Measurements from ENCODE around the gene FOXRED2. TPM values are rescaled to one million over a fixed set of nuclear protein-coding genes. Genes with fewer than 3 reads are reported as not detected.

Gene FOXRED2
- total RNA-seq, 1 experiment from 2014 or later = 220 TPM

DNA sequence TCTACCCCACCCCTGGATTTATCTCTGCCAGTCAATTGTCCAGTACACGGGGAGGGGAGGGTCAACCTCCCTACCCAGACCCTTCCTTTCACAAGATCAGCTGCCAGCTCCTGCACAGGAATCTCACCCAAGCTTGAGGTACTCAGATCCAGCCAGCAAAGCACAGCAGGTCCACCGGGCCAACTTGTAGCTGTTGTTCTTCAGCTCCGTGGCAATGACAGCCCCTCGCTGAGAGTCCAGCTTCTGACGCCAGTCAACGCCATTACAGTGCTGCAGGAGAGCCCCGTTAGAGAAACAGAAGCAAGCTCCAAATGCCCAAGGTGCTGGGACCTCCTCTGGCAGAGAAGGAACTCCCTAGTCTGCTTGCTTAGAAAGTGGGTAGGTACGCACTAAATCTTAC lies 5.5 kb upstream of the FOXRED2 start:
- intact Hi-C loops (cut with micrococcal nuclease; ENCODE audit: unreplicated experiment) = no loop called here
- peaks cover 90% of the 10 kb centered on the region for H3K36me3 Mint-ChIP-seq (ENCODE audit: insufficient read depth, unreplicated experiment)
- peaks cover 8% of the 10 kb centered on the region for H3K36me3 ChIP-seq (ENCODE audit: control insufficient read depth, insufficient read depth, low read length)
- H3K9me3 ChIP-seq = no peaks in the 10 kb centered on the region
- no peak overlapping the region for H3K27ac Mint-ChIP-seq (ENCODE audit: unreplicated experiment)
- ChIA-PET CTCF (interaction anchor here (0.7 kb wide), 1 partner anchor 11 kb away, joined by 4 read pairs; no protein-coding TSS in a partner anchor), POLR2A (no interaction called here)
- no peak overlapping the region for H3K4me3 Mint-ChIP-seq (ENCODE audit: unreplicated experiment)
- no TSS peak for BruUV-seq (replicated peaks)
- no peak for DNase-seq
- peaks cover 16% of the 10 kb centered on the region for H3K4me1 Mint-ChIP-seq (ENCODE audit: low read depth, unreplicated experiment)
- no peaks in the 10 kb centered on the region for H3K27me3 ChIP-seq (replicated peaks; ENCODE audit: control insufficient read depth, insufficient read depth, low read length)
- H3K9me3 Mint-ChIP-seq (ENCODE audit: unreplicated experiment) = no peaks in the 10 kb centered on the region
- peaks cover 3% of the 10 kb centered on the region for H3K4me1 ChIP-seq
- H3K27me3 Mint-ChIP-seq (ENCODE audit: insufficient read depth, unreplicated experiment) = no peaks in the 10 kb centered on the region
- no peak overlapping the region for H3K4me3 ChIP-seq (ENCODE audit: low read depth, low read length)
- TF ChIP-seq, protein P1, sequence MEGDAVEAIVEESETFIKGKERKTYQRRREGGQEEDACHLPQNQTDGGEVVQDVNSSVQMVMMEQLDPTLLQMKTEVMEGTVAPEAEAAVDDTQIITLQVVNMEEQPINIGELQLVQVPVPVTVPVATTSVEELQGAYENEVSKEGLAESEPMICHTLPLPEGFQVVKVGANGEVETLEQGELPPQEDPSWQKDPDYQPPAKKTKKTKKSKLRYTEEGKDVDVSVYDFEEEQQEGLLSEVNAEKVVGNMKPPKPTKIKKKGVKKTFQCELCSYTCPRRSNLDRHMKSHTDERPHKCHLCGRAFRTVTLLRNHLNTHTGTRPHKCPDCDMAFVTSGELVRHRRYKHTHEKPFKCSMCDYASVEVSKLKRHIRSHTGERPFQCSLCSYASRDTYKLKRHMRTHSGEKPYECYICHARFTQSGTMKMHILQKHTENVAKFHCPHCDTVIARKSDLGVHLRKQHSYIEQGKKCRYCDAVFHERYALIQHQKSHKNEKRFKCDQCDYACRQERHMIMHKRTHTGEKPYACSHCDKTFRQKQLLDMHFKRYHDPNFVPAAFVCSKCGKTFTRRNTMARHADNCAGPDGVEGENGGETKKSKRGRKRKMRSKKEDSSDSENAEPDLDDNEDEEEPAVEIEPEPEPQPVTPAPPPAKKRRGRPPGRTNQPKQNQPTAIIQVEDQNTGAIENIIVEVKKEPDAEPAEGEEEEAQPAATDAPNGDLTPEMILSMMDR (IDR thresholded peaks at IDR 0.05; ENCODE audit: insufficient read depth in 1 of 2, low read depth in 1 of 2, low read length in 1 of 2, severe bottlenecking in 1 of 2, unreplicated experiment in 1 of 2) = no peak

DNA sequence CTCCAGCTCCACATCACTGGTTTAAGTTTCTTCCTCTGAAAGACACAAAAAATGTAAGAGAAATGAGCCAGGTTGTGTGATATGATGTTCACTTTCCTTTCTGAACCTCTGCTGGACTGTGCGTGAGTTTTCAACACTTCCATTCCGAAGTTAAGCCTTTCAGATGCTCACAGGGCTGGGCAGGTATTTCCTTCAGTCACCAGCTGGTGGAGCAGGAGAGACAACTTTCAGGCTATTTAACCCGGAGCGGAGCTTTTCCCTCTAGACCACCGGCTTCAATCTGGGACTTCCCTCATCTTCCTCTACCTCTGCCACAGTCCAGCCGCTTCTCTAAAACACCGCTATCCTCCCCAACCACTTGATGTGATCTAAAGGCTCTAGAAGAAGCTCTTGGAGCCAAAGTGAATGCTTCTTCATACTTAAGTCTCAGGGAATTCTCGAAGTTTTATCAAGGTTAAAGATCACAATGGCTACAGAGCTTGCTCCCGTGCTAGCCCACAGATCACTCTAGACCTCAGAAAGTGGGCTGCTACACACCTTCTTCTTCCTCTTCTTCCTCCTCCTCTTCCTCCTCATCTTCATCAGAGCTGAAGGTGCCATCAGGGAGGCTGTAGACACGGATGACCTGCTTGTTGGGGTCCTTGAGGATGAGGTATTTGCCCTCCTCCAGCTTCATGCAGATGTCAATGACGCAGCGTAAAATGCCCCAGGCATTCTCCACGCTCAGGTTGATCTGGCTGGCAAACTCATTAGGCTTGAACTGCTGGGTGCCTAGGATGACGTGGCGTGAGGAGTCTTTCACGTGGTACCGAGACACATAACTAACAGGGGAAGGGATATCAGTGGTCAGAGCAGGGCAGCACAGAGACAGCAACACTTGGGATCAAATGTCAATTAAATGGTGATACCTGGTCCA lies 4.4 kb upstream of the FOXRED2 start:
- H3K36me3 ChIP-seq (ENCODE audit: control insufficient read depth, insufficient read depth, low read length) = peaks cover 8% of the 10 kb centered on the region
- no TSS peak for BruUV-seq (replicated peaks)
- H3K27ac Mint-ChIP-seq (ENCODE audit: unreplicated experiment) = peak overlapping the region; percentile 23

DNA sequence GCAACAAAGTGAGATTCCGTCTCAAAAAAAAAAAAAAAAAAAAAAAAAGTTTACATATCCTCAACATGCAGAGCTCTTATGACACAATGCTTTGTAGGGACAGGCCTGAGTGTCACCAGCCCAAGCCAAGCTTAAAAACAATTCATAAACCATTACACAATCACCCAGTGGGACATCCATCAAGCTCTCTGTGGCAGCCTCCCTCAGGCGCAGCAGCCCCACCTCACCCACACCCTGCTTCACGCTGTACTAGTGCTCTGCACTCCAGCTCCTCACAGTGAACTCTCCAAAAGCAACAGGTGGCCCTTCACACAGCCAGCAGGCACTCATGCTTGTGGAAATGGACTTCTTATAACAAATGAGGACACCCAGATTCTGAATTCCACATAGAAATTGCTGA lies 3.5 kb upstream of the FOXRED2 start:
- H3K9me3 ChIP-seq = no peaks in the 10 kb centered on the region
- TF ChIP-seq, protein P1 (IDR thresholded peaks at IDR 0.05; ENCODE audit: insufficient read depth in 1 of 2, low read depth in 1 of 2, low read length in 1 of 2, severe bottlenecking in 1 of 2, unreplicated experiment in 1 of 2) = no peak
- no TSS peak for BruUV-seq (replicated peaks)
- peaks cover 4% of the 10 kb centered on the region for H3K4me1 ChIP-seq
- Mint-ChIP-seq H3K36me3 (ENCODE audit: insufficient read depth, unreplicated experiment) (peaks cover 86% of the 10 kb centered on the region), H3K27ac (ENCODE audit: unreplicated experiment) (no peak overlapping the region), H3K27me3 (ENCODE audit: insufficient read depth, unreplicated experiment) (no peaks in the 10 kb centered on the region), H3K4me3 (ENCODE audit: unreplicated experiment) (no peak overlapping the region), H3K9me3 (ENCODE audit: unreplicated experiment) (no peaks in the 10 kb centered on the region), H3K4me1 (ENCODE audit: low read depth, unreplicated experiment) (peaks cover 19% of the 10 kb centered on the region)
- CTCF ChIA-PET = interaction anchor here (0.5 to 1.5 kb wide), 4 partner anchors 19 to 108 kb away, joined by 3 to 5 read pairs (median 4); partner anchors contain the start of gene EIF3D
- intact Hi-C loops (cut with micrococcal nuclease; ENCODE audit: unreplicated experiment) = no loop called here
- no peaks in the 10 kb centered on the region for H3K27me3 ChIP-seq (replicated peaks; ENCODE audit: control insufficient read depth, insufficient read depth, low read length)
- H3K4me3 ChIP-seq (ENCODE audit: low read depth, low read length) = no peak overlapping the region
- POLR2A ChIA-PET = interaction anchor here (0.8 to 1.0 kb wide), 2 partner anchors 20 to 1499 kb away, joined by 4 to 8 read pairs; no protein-coding TSS in a partner anchor
- peaks cover 8% of the 10 kb centered on the region for H3K36me3 ChIP-seq (ENCODE audit: control insufficient read depth, insufficient read depth, low read length)
- DNase-seq = no peak

More for the DNA sequence above, 4.4 kb upstream of the FOXRED2 start:
- no peak overlapping the region for H3K4me3 ChIP-seq (ENCODE audit: low read depth, low read length)
- Mint-ChIP-seq H3K4me1 (ENCODE audit: low read depth, unreplicated experiment) (peaks cover 19% of the 10 kb centered on the region), H3K36me3 (ENCODE audit: insufficient read depth, unreplicated experiment) (peaks cover 88% of the 10 kb centered on the region), H3K4me3 (ENCODE audit: unreplicated experiment) (no peak overlapping the region), H3K27me3 (ENCODE audit: insufficient read depth, unreplicated experiment) (no peaks in the 10 kb centered on the region), H3K9me3 (ENCODE audit: unreplicated experiment) (no peaks in the 10 kb centered on the region)
- ChIA-PET POLR2A (interaction anchor here (0.7 to 1.0 kb wide), 2 partner anchors 19 to 267 kb away, joined by 7 to 8 read pairs; no protein-coding TSS in a partner anchor), CTCF (interaction anchor here (0.7 to 1.5 kb wide), 4 partner anchors 10 to 24 kb away, joined by 3 to 5 read pairs (median 4); partner anchors contain the start of gene EIF3D)
- H3K4me1 ChIP-seq = peaks cover 4% of the 10 kb centered on the region
- peak; percentile 66 to 68 for DNase-seq
- TF ChIP-seq, protein P1 (IDR thresholded peaks at IDR 0.05; ENCODE audit: insufficient read depth in 1 of 2, low read depth in 1 of 2, low read length in 1 of 2, severe bottlenecking in 1 of 2, unreplicated experiment in 1 of 2) = peak; percentile 56 to 72
- intact Hi-C loops (cut with micrococcal nuclease; ENCODE audit: unreplicated experiment) = loop anchor here (1.0 kb wide), 1 partner anchor 18 kb away; the partner anchor contains the start of gene EIF3D
- H3K27me3 ChIP-seq (replicated peaks; ENCODE audit: control insufficient read depth, insufficient read depth, low read length) = no peaks in the 10 kb centered on the region
- H3K9me3 ChIP-seq = no peaks in the 10 kb centered on the region

All from Caco-2 (cell line).